HEK293T (cell line): ENCODE data around the gene TMEM245.

Experiments used
- CTCF ChIA-PET: fragments of 350-600 bp; formaldehyde crosslinking; extraction: SDS; loops from one replicate; lab custom pipeline; 2021; ENCODE audit warnings: antibody characterized with exemption, inconsistent platforms; lab: Yijun Ruan, JAX
- POLR2A ChIA-PET: fragments of 350-600 bp; formaldehyde crosslinking; extraction: SDS; loops from one replicate; lab custom pipeline; 2020; ENCODE audit warnings: antibody characterized with exemption, inconsistent platforms; lab: Yijun Ruan, JAX
- DNase-seq: peaks from one replicate; pipeline ENCODE4 v3.0.0; 2012; ENCODE audit warnings: mixed read lengths; ENCODE audit errors: extremely low spot score
- ARNT ChIP-seq: fragments of 450-650 bp; IDR thresholded peaks from 2 replicates; pipeline ENCODE4 v1.6.1; 2017; ENCODE audit warnings: mild to moderate bottlenecking
- BHLHE40 ChIP-seq: fragments of 450-650 bp; IDR thresholded peaks from 2 replicates; pipeline ENCODE4 v1.6.1; 2016; ENCODE audit warnings: mild to moderate bottlenecking, moderate library complexity, borderline replicate concordance
- CTBP1 ChIP-seq: fragments of 450-650 bp; IDR thresholded peaks from 2 replicates; pipeline ENCODE4 v1.6.1; 2016; ENCODE audit warnings: borderline replicate concordance
- ELF4 ChIP-seq: fragments of 450-650 bp; IDR thresholded peaks from 2 replicates; pipeline ENCODE4 v1.6.1; 2017; ENCODE audit warnings: antibody characterized with exemption
- FOXA1 ChIP-seq: fragments of 450-650 bp; IDR thresholded peaks from 2 replicates; pipeline ENCODE4 v1.6.1; 2016; ENCODE audit warnings: mild to moderate bottlenecking
- FOXK2 ChIP-seq: fragments of 450-650 bp; IDR thresholded peaks from 2 replicates; pipeline ENCODE4 v1.6.1; 2016; ENCODE audit warnings: mild to moderate bottlenecking
- FOXM1 ChIP-seq: fragments of 450-650 bp; IDR thresholded peaks from 2 replicates; pipeline ENCODE4 v1.6.1; 2017; ENCODE audit warnings: mild to moderate bottlenecking, borderline replicate concordance
- HDGF ChIP-seq: fragments of 450-650 bp; IDR thresholded peaks from 2 replicates; pipeline ENCODE4 v1.6.1; 2017; ENCODE audit warnings: antibody characterized with exemption, borderline replicate concordance
- L3MBTL2 ChIP-seq: fragments of 450-650 bp; conservative IDR thresholded peaks from 2 replicates; pipeline ENCODE4 v1.6.1; 2016; ENCODE audit warnings: mild to moderate bottlenecking
- LEF1 ChIP-seq: fragments of 450-650 bp; IDR thresholded peaks from 2 replicates; pipeline ENCODE4 v1.6.1; 2017; ENCODE audit warnings: mild to moderate bottlenecking, borderline replicate concordance
- NFRKB ChIP-seq: fragments of 450-650 bp; IDR thresholded peaks from 2 replicates; pipeline ENCODE4 v1.6.1; 2016; ENCODE audit warnings: mild to moderate bottlenecking, moderate library complexity
- PKNOX1 ChIP-seq: fragments of 450-650 bp; IDR thresholded peaks from 2 replicates; pipeline ENCODE4 v1.6.1; 2016
- SP1 ChIP-seq: fragments of 450-650 bp; IDR thresholded peaks from 2 replicates; pipeline ENCODE4 v1.6.1; 2017
- SUZ12 ChIP-seq: fragments of 450-650 bp; IDR thresholded peaks from 2 replicates; pipeline ENCODE4 v1.6.1; 2016; ENCODE audit warnings: mild to moderate bottlenecking
- TARDBP ChIP-seq: fragments of 450-650 bp; IDR thresholded peaks from 2 replicates; pipeline ENCODE4 v1.6.1; 2016
- ZNF384 ChIP-seq: fragments of 450-650 bp; IDR thresholded peaks from 2 replicates; pipeline ENCODE4 v1.6.1; 2016

Gene TMEM245

GRCh38 chr9:109122726-109123621 is 3.2 kb upstream of the TMEM245 start:
- no peak for TF ChIP-seq LEF1
- peak; percentile 79 for TF ChIP-seq PKNOX1
- DNase-seq = no peak
- ChIA-PET POLR2A (no interaction called here), CTCF (no interaction called here)

DNA sequence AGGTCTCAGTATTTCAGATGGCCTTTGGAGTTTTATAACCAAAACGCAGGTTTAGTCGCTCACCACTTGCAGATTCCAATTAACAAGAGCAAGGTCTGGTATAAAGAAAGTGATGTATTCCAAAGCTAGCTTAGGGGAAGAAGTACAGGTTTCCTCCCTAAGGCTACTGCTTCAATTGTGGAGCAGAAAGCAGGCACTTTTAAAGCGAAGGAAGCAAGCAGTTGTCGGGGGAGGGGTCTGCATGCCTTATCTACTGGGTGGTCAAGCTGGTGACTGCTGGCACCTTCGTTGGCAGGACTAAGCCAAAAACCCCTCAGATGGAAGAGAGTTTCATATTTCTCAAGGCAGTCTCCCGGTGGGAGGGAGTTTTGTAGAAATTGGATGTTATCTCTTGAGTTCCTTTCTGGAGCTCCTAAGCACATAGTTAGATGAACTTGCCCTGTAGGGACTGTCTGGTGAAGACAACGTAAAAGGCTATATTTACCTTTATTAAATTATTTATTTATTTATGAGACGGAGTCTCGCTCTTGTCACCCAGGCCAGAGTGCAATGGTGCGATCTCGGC is 1.6 kb upstream of the TMEM245 start:
- TF ChIP-seq LEF1 = no peak
- TF ChIP-seq L3MBTL2 = no peak
- no peak for TF ChIP-seq FOXA1
- no peak for TF ChIP-seq FOXM1
- no peak for TF ChIP-seq HDGF
- TF ChIP-seq SP1 = no peak
- TF ChIP-seq ZNF384 = no peak
- no peak for TF ChIP-seq ARNT
- TF ChIP-seq TARDBP = no peak
- TF ChIP-seq BHLHE40 = no peak
- no peak for TF ChIP-seq ELF4
- TF ChIP-seq SUZ12 = no peak
- TF ChIP-seq NFRKB = no peak
- TF ChIP-seq CTBP1 = no peak
- TF ChIP-seq PKNOX1 = no peak
- TF ChIP-seq FOXK2 = no peak
- DNase-seq = no peak
- ChIA-PET POLR2A (interaction anchor here (1.8 to 4.0 kb wide), 3 partner anchors 8 to 18 kb away, joined by 8 to 29 read pairs (median 11); no protein-coding TSS in a partner anchor), CTCF (no interaction called here)

GRCh38 chr9:109120204-109120789 is 550 bp upstream of the TMEM245 start:
- TF ChIP-seq HDGF = no peak
- no peak for TF ChIP-seq FOXK2
- TF ChIP-seq LEF1 = no peak
- TF ChIP-seq CTBP1 = no peak
- no peak for TF ChIP-seq ARNT
- no peak for TF ChIP-seq TARDBP
- peak; percentile 32; the same call in 1 of the 2 replicates for TF ChIP-seq FOXM1
- TF ChIP-seq BHLHE40 = no peak
- TF ChIP-seq FOXA1 = no peak
- no peak for TF ChIP-seq NFRKB
- TF ChIP-seq SUZ12 = no peak
- 0 out of 2 replicates have a peak, but pooled peaks have one; percentile 55 for TF ChIP-seq L3MBTL2
- TF ChIP-seq PKNOX1 = peak; percentile 45
- TF ChIP-seq ZNF384 = no peak
- TF ChIP-seq ELF4 = no peak
- TF ChIP-seq SP1 = no peak
- DNase-seq = no peak
- ChIA-PET CTCF (no interaction called here), POLR2A (interaction anchor here (1.2 to 4.0 kb wide), 7 partner anchors 9 to 198 kb away, joined by 3 to 29 read pairs (median 4); no protein-coding TSS in a partner anchor)

DNA sequence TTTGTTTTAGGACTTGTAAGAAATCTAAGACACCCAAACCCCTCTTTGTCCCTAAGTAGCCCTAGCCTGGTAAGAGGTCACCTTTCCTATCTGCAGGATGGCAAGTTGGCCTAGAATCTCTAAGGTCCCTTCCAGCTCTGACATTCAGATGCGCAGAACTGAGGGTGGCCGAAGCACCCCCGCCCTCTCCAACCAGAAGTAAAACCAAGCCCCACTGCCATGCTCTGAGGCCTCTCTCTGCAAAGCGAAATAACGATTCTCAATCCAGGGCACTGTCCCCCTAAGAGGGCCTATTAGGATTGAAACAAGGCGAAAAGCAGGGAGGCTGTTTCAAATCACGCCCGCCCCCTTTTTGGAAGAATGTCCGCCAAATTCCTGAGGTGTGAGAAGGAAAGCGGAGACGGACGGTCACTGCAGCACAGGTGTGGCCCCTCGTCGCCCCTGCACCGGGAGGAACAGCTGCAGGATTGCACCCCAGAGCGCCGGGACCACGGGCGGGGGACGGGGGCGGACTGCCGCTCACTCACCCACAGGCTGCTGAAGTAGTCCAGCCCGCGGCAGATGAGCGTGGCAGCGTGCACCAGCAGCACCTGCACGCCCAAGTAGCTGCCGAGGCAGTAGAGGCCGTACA is 824 bp downstream of the TMEM245 start:
- ChIA-PET CTCF (no interaction called here), POLR2A (interaction anchor here (0.8 to 4.0 kb wide), 8 partner anchors 10 to 200 kb away, joined by 3 to 29 read pairs (median 4); no protein-coding TSS in a partner anchor)
- TF ChIP-seq ARNT (no peak), NFRKB (no peak), L3MBTL2 (no peak), FOXM1 (no peak), ZNF384 (no peak), TARDBP (no peak), FOXA1 (no peak), PKNOX1 (no peak), BHLHE40 (no peak), FOXK2 (no peak)
- no peak for DNase-seq
